ENCODE measurements around the gene AIFM2.

GRCh38 chr10:70158113-70158512 lies 25.5 kb upstream of the AIFM2 start:
- TF ChIP-seq POLR2AphosphoS5 (IDR thresholded peaks at IDR 0.05; ENCODE audit: low read depth, low read length) (no peak), TAF1 (IDR thresholded peaks at IDR 0.05; ENCODE audit: borderline replicate concordance, insufficient read depth, low read length) (no peak)

Data from PFSK-1 (cell line).